Left lung (tissue), 10 donors: ENCODE data around the gene EEA1. TPM values are rescaled to one million over a fixed set of nuclear protein-coding genes. Genes with fewer than 3 reads are reported as not detected.

ENCODE experiments used
- ATAC-seq: fragments of 200-7000 bp; cut with Tn5 transposase; one replicate; pipeline ENCODE4 v1.9.1; 2020; ENCODE audit warnings: moderate library complexity
- DNase-seq, 4 donors: peaks; one replicate each; pipeline ENCODE4 v3.0.0-alpha.2; 2013 to 2020
- H3K27ac ChIP-seq, 2 donors: fragments of 200-600 bp; sonication (generic) in 1 of 2; one replicate each; pipeline versions ENCODE4 v1.5.0 to v1.8.0; 2020 to 2021
- H3K27me3 ChIP-seq, 2 donors: fragments of 200-600 bp; sonication (generic) in 1 of 2; one replicate each; pipeline versions ENCODE4 v1.5.0 to v1.8.0; 2020 to 2021
- H3K36me3 ChIP-seq, 2 donors: fragments of 200-600 bp; sonication (generic) in 1 of 2; one replicate each; pipeline versions ENCODE4 v1.5.0 to v1.8.0; 2020 to 2021
- H3K4me1 ChIP-seq, 2 donors: fragments of 200-600 bp; one replicate each; pipeline ENCODE4 v1.8.0; 2021
- H3K4me3 ChIP-seq, 2 donors: fragments of 200-600 bp; sonication (generic) in 1 of 2; one replicate each; pipeline versions ENCODE4 v1.5.0 to v1.8.0; 2020 to 2021; ENCODE audit warnings: mild to moderate bottlenecking in 1 of 2
- H3K9me3 ChIP-seq, 2 donors: fragments of 200-600 bp; sonication (generic) in 1 of 2; one replicate each; pipeline versions ENCODE4 v1.5.0 to v1.8.0; 2020 to 2021
- intact Hi-C, 2 donors: fragments of 100-400 bp; cut with DNase I; formaldehyde crosslinking; loops; one replicate each; pipeline versions ENCODE4 v1.11.2 to v1.14.2; 2022
- polyA plus RNA-seq, 6 donors: library from polyadenylated mRNA; unstranded; fragments of 120-200 nt; gene quantifications; one replicate each; pipeline ENCODE4 v1.2.1, GENCODE V29; 2013; ENCODE audit not compliant: insufficient read length in 6 of 6
- total RNA-seq, 2 donors: library from RNA; stranded (reverse); fragmentation: NEBNext Ultra II Directional; extraction: Animal tissue kit (Norgen Biotek cat#: 25700); gene quantifications; one replicate each; pipeline ENCODE4 v1.2.1, GENCODE V29; 2021
- TF ChIP-seq, protein P1 (sequence below), 2 donors: fragments of 200-600 bp; sonication (generic) in 1 of 2; IDR thresholded peaks; one replicate each; pipeline versions ENCODE4 v1.5.0 to v1.8.0; 2021; ENCODE audit warnings: antibody characterized with exemption in 2 of 2
- donor health status: DM: no; HTN: yes; CAD: no.
- donor health status: DM: no; HTN: no; CAD: no.

The EEA1 gene
- total and polyA plus RNA-seq, 8 donors: 15.8 to 34.6 (median 20.4) TPM

GRCh38 chr12:92721130-92721529, 208.0 kb downstream of the EEA1 start:
- ATAC-seq: no peak
- H3K4me1 ChIP-seq: peaks cover 0 to 10% of the 10 kb centered on the region in 2 donors
- H3K27me3 ChIP-seq: no peaks in the 10 kb centered on the region
- no peak overlapping the region for H3K27ac ChIP-seq
- no peaks in the 10 kb centered on the region for H3K36me3 ChIP-seq
- no peak overlapping the region for H3K4me3 ChIP-seq
- TF ChIP-seq, protein P1, sequence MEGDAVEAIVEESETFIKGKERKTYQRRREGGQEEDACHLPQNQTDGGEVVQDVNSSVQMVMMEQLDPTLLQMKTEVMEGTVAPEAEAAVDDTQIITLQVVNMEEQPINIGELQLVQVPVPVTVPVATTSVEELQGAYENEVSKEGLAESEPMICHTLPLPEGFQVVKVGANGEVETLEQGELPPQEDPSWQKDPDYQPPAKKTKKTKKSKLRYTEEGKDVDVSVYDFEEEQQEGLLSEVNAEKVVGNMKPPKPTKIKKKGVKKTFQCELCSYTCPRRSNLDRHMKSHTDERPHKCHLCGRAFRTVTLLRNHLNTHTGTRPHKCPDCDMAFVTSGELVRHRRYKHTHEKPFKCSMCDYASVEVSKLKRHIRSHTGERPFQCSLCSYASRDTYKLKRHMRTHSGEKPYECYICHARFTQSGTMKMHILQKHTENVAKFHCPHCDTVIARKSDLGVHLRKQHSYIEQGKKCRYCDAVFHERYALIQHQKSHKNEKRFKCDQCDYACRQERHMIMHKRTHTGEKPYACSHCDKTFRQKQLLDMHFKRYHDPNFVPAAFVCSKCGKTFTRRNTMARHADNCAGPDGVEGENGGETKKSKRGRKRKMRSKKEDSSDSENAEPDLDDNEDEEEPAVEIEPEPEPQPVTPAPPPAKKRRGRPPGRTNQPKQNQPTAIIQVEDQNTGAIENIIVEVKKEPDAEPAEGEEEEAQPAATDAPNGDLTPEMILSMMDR (IDR thresholded peaks at IDR 0.05): no peak
- peaks cover 0 to 11% of the 10 kb centered on the region in 2 donors for H3K9me3 ChIP-seq
- intact Hi-C loops: no loop called here
- no peak for DNase-seq

Other genes starting within 250 kb of the EEA1 start
- gene PLEKHG7, start 226.3 kb downstream of the EEA1 start, total RNA-seq: 1 to 10 TPM in 1 of 2 donors, under 1 TPM in 1; 0.23 to 1.3 TPM
- under 1 TPM; 0.16 to 0.66 (median 0.40) TPM for gene PLEKHG7, start 226.3 kb downstream of the EEA1 start, polyA plus RNA-seq